ENCODE results near the gene RMDN3.

RMDN3 gene

DNA sequence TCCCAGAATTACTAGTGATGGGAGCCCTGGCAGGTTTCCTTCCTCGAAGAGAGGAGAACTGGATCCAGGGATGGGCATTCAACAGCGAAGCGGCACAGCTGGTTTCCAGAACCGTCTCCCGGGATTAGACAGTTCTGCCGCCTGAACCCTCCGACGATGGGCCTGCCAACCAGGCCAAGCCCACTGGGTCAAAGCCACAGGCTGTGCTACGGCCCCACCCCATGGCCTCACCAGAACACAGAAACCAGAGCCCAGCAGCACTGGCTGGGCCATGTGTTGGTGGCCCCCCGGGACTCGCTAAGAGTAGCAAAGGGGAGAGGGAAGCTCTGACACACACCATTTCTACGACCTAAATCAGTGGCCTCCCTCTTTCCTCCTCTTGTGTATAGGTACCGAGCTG is 17.0 kb upstream of the RMDN3 start:
- no peak for ATAC-seq
- DNase-seq = no peak

DNA sequence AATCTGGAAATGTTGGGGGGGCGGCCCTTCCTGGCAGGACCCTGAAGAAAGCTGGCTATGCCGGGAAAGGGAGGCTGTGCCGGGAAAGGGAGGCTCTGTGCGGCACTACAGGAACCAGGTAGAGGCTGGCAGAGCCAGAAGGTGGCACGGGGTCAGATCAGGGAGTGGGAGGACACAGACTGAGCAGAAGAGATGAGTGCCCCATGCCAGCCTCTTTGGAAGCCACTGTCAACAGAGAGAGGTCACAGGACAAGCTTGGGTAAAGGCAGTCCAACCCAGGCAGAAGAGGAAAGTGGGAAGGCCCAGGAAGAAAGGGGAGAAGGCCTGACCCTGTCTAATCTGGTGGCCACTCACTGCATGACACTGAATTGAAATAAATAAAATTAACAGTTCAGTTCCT is 16.2 kb upstream of the RMDN3 start:
- ATAC-seq (no peak), DNase-seq (no peak)

DNA sequence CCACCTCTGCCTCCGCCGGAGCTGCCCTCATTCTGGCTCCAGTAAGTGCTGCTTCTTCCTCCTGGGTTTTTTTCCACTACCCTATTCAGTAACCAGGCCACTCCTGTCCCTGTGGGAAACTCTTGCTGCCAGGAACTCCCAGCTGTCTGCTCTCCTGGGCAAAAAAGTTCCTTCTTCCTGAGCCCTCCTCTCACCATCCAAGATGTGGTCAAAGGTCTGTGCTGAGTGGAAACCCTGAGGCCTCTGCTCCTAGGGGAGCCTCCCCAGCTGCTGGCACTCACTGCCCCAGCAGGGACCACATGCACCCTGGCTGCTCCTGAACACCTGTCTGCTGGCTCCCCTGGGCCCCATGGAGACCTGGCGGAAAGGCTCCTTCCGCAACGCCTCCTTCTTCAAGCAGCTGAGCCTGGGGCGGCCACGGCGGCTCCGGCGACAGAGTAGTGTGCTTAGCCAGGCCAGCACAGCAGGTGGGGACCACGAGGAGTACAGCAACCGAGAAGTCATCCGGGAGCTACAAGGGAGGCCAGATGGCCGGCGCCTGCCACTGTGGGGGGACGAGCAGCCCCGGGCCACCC is 15.2 kb upstream of the RMDN3 start:
- ATAC-seq (no peak), DNase-seq (no peak)

DNA sequence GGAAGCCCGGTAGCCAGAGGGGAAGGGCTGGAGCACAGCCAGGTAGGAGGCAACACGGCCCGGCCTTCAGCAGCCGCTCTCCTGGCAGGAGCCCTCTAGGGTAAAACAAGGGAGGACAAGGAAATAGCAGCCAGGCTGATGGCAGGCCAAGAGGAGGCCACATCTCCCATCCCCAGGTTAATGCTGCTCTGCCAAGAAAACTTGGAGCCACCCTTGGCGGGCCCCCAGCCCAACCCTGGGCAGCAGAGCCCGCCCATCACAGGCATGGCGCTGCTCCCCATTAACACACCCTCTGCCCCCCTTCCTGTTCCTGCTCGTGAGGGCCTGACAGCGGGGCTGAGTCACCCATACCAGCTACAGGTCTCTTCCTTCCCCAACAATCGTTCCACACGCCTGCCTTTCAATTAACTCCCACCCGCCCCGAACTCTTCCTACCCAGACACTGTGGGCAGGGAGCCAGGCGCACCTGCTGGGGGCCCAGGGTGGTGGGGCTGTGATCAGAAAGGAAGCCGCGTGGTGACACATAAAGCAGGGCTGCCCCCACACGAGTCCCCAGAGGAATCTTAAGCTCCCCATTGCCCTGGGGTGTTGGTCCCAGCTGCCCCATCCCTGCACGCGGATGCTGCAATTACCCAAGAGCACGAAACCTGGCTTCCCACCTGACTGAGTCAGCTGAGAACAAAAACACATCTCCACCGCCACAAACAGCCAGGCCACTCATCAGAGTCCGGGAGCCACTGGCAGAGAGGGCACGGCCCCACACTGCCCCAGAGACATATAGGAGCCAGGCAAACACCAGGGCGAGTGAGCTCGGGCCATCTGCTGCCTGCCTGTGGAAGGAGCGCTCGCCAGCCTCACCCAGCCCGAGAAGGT is 14.5 kb upstream of the RMDN3 start, which contains the start of gene C15orf62:
Gene C15orf62 (plus strand): TSS at position 707 of the 873 bp plus-strand sequence. CDS start 516 bp downstream, outside the sequence.
- DNase-seq (peak; percentile 79), ATAC-seq (peak; percentile 76)

DNA sequence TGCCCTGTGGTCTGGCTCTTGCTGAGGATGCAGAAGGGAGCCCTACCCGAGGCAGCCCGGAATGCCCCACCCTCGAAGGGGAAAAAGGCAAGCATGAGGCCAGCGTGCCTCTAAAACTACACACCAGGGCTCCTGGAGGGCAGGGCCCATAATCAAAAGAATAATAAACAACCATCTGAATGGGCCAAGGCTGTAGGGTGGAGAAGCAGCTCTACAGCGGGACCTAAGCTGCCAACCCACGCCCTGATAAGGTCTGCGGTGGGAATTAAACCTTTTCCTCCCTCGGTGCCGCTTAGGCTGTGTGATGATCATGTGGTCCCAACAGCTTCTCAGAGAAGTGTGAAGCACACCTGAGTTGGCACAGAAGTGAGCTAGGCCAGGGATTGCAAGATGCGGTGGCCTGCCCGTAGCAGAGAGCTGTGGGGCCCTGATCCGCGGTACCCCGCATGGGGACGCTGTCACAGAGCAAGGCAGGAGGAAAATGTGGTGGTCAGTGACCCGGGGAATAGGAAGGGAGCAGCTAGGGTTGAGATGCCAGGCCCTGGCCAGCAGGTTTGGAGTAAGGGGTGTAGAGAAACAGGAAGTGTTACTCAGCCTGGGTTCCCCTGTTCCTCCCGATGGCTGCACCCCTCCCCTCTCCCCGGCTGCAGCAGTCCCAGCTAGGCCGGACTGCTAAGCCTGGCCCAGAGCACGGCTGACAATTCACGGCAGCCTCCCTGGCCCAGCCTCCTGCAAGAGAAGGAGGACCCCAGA is 13.6 kb upstream of the RMDN3 start:
- DNase-seq (peak; percentile 33), ATAC-seq (no peak)

DNA sequence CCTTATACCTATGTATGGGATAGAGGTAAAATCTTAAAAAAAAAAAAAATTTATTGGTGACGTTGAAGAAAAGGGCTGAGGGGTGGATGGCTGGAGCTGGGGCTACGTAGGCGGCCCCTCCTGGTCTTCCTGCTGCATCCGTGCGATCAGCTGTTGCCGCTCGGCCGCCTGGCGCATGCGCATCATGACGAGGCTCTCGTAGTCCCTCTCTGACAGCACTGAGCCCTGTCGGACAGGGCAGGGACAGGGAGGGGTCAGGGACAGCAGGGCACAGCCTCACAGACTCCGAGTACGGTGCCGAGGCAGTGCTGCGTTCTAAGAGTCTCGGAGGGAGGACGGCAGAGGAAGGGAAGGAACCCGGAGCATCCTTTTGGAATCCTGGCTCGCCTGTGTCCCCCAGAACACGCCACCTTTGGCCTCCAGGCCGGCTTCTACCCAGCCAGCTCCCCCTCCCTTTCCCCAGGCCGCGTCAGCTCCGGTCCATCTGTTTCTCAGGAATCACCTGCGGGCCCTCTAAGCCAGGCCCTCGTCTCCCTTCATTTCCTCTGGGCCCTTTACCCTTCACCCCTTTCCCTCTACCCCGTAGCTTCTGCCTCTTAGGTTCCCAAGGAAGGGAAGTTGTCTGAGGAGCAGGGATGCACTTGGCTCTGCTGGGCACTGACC is 12.9 kb upstream of the RMDN3 start:
- ATAC-seq = no peak
- no peak for DNase-seq

DNA sequence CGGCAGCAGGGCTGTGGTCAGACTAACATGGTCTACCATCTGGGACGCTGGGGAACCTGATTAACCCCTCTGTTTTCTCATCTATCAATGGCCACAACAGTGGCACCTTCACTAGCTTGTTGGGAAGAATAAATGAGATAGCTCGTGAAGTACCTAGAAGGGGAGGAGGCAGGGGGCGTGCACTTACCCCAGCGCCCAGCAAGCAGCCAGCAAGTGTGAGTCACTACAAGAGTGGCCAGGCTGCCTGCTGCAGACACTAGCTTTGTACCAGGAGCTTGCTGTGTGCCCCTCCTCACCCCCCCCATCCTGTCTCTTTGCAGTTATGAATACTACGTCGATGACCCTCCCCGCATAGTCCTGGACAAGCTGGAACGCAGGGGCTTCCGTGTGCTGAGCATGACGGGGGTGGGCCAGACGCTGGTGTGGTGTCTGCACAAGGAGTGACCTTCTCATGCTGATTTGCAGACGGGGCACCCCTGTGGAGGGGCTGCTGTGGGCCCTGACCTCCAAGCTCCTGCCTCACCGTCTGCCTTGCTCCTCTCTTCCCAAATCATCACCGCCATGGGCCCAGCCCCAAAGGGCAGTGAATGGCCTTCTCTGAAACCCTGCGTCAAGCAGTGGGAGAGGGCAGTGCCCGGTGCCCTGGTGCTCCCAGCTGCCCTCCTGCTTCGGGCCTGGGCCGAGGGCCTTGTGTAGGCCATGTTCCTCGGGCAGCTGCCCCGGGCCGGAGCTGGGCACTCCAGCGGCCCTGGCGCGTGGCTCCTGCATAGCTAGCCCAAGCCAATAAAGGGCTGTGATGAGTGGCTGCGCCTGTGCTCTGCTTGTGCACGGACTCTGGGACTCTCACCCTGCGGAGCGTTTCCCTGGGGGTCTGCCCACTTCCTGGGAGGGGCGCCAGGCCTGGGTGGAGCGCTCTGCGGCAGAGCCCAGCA is 12.1 kb upstream of the RMDN3 start:
- ATAC-seq = no peak
- no peak for DNase-seq

DNA sequence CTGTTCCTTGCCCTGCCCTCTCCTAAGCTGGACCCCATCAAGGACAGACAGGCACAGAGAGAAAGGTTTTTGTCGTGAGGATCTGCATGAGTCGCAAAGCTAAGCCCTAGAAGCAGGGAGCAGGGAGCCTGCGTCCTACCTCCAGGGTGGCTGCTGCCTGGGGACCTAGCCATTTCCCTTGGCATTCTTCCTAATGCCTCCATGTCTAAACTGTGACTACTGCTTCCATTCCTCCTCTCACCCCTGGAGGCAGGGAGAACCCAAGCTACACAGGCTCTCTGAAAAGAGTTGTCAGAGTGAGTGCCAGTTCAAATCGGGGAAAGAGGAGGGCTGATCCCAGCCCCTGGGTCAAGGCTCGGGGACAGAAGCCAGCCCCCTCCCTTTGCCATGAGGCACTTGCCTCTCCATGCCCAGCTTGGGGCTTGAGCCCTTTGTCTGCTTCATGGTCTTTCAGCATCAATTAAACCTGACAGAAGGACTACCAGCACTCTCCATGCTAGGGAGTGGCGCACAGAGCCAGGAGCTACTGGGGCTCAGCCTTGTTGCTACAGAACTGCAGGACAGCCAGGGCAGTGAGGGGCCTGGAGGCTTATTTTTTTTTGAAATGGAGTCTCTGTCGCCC is 11.3 kb upstream of the RMDN3 start:
- ATAC-seq = no peak

DNA sequence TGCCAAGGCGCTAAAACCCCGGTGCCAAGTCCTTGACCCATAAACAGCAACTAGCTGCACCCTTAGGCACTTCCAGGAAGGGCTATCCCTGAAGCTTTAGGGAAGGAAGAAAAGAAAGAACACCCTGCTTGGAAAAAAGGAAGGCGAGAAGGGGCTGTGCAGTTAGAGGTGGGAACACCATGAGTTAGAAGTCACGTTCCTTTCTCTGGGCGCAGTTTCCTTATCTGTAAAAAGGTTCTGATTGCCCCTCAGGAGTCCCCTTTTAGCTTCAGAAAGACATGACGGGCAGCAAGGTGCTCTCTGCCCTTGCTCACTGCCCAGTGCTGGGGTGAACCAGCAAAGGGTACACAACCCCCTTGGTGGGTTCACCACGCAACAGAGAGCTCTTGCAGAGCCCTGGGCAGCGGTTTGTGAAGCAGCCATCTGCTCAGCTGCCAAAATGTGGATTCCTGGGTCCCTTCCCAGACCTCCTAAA is 9.6 kb upstream of the RMDN3 start:
- ATAC-seq (no peak), DNase-seq (no peak)

More for the DNA sequence above, 11.3 kb upstream of the RMDN3 start:
- no peak for DNase-seq

DNA sequence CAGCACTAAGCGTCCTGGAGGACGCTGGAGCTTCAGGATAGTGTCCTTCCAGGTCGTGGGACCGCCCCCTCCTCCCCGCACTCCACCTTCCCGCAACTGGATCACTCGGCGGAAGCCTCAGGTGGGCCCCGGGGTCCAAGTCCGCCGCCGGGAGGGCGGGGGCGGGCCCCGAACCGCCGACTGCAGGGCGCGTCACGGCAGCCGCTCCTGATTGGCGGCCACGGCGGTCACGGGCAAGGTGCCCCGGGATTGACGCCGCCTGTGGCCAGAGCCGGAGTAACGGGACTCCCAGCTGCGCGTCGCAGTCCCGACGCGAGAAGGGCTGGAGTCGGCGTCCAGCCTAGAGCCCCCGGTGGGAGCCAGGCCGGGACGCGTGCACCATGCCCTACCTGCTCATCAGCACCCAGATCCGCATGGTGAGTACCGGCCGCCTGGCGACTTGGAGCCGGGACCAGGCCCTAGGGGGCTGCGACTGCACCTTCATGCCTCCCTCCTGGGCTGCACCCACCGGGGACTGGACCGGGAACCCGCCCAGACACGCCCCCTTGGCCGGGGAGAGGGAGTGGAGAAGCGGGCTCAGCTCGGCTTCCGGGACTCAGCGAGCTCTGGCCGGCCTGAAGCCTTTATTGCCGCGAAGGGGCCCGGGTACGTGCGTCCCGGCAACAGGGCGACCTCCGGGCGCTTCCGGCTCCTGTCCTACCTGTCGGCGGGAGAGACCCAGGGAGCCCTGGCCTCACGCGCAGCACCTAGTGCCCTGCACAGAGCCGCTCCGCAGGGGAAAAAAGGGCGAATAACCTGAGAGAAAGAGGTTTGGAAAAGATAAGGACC is 9.0 kb upstream of the RMDN3 start, which contains the start of gene GCHFR:
Gene GCHFR (plus strand): TSS at position 268 of the 828 bp plus-strand sequence. CDS start 113 bp downstream, at position 381.
- DNase-seq = peak; percentile 77

DNA sequence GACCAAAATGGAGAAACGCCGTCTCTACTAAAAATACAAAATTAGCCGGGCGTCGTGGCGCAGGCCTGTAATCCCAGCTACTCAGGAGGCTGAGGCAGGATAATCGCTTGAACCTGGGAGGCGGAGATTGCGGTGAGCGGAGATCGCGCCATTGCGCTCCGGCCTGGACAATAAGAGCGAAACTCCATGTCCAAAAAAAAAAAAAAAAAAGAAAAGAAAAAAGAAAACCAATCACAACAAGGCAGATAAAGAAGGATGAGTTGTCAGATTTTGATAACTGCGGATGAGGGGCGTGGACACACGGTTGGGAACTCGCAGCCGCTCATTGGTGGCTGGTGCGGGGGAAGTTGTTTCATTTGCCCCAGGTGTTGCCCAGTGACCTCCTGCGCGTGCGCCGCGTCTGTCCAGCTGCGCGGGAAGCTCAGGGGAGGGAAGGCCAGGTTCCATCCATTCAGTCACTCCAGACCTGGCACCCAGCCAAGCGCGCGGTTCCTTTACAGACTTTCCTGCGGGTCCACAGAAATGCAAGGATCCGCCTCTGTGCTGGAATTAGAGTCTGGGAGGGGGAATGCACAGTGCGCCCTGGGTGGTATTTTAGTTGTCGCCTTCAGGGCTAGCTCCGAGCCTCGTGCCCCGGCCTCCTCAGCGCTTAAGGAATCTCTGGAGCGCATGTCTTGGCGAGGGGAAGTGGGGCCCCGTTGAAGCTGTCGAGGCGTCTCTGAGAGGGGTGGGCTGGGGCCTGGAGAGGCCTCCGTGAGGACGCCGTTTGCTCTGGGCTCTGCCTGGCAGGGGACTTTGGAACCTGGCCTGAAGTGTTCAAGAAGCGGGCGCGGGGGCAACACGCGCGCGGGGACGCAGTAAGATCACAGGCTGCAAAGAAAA is 8.1 kb upstream of the RMDN3 start:
- DNase-seq (peak; percentile 46), ATAC-seq (no peak)

More for the DNA sequence above, 9.0 kb upstream of the RMDN3 start, which contains the start of gene GCHFR:
- peak; percentile 59 for ATAC-seq

DNA sequence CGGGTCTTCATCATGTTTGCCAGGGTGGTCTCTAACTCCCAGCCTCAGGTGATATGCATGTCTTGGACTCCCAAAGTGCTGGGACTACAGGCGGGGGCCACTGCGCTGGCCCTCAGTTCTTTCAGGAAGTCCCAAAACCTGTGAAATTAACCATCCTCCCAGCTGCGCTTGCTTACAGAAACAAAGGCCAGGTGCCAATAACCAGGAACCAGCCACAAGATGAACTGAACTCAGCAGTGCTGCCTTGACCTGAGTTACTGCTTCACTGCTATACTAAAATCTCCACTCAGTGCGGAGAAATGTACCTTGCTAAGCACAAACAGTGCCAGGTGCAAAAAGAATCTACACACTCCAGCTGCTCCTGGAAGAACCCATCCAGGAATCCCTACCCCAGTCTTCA is 4.9 kb upstream of the RMDN3 start:
- ATAC-seq (no peak), DNase-seq (no peak)

DNA sequence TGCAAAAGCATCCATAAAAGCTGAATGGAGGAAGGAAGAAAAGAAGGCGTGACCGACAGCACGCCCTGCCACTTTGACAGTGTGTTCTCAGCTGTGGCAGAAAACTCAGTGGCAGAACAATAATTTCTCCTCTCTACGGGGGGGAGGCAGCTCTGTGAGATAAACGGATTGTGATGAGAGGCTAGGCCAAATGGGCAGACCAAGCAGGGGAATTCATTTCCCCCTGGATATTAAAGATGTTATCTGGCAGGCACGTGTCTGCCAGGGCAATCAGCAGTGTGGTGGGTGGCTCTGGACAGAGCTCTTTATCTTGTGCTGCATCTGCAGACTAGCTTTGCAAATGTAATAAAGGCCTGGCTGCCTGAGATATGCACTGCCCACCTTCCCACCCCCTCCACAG is 1.9 kb upstream of the RMDN3 start:
- no peak for DNase-seq

DNA sequence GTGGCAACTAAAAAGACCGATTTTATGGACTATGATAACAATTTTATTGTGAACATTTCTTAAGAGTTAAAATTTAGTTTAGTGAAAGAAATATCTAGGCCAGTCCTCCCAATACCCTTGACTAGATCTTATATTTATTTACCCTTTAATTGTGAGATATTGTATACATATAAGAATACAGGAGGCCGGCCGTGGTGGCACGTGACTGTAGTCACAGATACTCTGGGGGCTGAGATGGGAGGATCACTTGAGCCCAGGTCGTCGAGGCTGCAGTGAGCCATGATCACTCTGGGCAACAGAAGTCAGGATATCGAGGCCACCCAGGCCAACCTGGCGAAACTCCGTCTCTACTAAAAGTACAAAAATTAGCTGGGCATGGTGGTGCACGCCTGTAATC is 756 bp upstream of the RMDN3 start:
- ATAC-seq (no peak), DNase-seq (peak; percentile 39)

More for the DNA sequence above, 1.9 kb upstream of the RMDN3 start:
- no peak for ATAC-seq

DNA sequence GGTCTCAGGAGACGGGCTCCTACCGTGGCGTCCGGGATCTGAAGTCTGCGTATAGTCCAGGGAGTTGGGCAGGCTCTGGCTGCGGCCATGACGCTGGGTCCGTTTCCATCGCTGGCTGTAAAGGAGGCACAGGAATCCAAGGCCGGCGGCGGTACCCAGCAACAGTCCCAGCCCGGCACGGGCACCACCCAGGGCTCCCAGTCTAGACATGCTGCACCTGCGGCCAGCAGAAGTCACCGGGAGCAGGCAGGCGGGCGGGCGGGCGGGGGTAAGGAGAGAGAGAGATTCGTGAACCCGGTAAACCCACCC is 526 bp downstream of the RMDN3 start:
- ATAC-seq = peak; percentile 4

DNA sequence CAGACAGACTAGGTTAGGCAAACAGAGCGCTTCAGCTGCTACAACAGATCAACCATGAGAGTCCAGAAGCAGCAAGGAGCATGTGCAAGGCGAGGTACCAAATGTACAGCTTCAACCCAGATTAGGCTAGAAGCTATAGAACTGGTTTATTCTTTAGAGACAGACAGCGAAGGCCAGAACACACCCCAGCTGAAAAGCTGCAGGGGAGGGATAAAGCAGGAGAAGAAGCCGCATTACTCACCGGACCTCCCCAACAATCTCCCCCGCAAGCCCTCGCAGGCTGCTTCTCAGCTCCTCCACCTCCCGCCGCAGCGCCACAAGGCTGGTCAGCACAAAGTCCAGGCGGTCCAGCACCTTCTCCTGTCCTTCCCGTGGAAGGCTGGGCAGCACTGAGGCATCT is 3.3 kb downstream of the RMDN3 start:
- ATAC-seq = no peak
- no peak for DNase-seq

More for the DNA sequence above, 526 bp downstream of the RMDN3 start:
- DNase-seq = peak; percentile 29

DNA sequence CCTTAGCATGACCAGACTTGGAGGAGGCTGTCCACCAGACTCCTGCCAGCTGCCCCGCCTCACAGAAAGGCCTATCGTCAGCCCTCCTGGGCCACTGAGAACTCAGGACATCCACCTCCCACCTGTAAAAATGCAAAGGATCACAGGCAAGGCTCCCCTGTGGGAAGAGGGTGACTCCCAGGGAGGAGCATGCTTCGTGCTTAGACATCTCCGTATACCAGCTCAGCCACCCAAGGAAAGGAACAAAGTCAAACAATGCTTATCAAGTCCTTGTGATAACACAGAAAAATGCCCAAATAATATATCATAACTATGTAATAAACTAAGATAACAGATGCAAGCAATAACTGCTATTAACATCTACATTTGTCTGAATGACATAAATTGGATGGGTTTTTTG is 4.2 kb downstream of the RMDN3 start:
- DNase-seq (no peak), ATAC-seq (no peak)

DNA sequence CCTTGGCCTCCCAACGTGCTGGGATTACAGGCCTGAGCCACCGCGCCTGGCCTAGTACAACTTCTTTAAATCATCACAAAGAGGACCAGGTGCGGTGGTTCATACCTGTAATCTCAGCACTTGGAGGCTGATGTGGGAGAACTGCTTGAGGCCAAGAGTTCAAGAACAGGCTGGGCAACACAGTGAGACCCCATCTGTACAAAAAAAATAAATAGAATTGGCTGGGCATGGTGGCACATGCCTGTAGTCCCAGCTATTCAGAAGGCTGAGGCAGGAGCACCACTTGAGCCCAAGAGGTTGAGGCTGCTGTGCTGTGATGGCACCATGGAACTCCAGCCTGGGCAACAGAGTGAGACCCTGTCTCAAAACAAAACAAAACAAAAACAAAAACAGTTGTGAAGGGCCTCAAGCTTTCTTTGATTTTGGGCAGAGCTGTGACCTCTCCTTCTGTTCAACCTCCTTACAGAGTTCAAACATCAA is 5.9 kb downstream of the RMDN3 start:
- ATAC-seq = no peak

More for the DNA sequence above, 5.9 kb downstream of the RMDN3 start:
- no peak for DNase-seq
